NCI-H2029 (cell line): ENCODE measurements around the gene INPP4A.

Experiments used
- DNase-seq: peaks from one replicate; lab custom pipeline; 2025; lab: John Stamatoyannopoulos, UW

Gene INPP4A

DNA sequence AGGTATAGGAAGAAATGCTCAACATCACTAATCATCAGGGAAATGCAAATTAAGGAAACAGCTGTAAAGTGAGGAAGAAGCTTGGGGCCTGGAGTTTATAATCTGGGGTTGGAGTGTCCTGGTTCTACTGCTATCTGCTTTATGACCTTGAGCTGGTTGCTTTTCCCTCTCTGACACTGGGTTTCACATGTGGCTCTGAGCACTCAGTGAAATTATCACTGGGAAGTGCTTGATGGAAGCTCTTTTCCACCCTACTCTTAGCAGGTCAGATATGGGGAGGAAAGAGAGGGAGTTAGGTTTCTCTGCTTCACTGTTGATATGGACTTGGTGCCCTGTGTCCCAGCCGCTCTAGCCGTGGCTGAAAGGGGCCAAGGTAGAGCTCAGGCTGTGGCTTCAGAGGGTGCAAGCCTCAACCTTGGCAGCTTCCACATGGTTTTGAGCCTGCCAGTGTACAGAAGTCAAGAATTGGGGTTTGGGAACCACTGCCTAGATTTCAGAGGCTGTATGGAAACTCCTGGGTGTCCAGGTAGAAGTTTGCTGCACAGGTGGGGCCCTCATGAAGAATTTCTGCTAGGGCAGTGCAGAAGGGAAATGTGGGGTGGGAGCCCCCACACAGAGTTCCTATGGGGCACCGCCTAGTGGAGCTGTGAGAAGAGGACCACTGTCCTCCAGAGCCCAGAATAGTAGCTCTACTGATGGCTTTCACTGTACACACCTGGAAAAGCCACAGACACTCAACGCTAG lies 52.3 kb downstream of the INPP4A start:
- no peak for DNase-seq

- no peak for DNase-seq
Measured at GRCh38 chr2:98498703-98499440, 54.2 kb downstream of the INPP4A start.

GRCh38 chr2:98500561-98500960 lies 55.9 kb downstream of the INPP4A start:
- DNase-seq = no peak

GRCh38 chr2:98501223-98501622 lies 56.6 kb downstream of the INPP4A start:
- DNase-seq = no peak

- DNase-seq = no peak
Measured at GRCh38 chr2:98501876-98502275, 57.2 kb downstream of the INPP4A start.

DNA sequence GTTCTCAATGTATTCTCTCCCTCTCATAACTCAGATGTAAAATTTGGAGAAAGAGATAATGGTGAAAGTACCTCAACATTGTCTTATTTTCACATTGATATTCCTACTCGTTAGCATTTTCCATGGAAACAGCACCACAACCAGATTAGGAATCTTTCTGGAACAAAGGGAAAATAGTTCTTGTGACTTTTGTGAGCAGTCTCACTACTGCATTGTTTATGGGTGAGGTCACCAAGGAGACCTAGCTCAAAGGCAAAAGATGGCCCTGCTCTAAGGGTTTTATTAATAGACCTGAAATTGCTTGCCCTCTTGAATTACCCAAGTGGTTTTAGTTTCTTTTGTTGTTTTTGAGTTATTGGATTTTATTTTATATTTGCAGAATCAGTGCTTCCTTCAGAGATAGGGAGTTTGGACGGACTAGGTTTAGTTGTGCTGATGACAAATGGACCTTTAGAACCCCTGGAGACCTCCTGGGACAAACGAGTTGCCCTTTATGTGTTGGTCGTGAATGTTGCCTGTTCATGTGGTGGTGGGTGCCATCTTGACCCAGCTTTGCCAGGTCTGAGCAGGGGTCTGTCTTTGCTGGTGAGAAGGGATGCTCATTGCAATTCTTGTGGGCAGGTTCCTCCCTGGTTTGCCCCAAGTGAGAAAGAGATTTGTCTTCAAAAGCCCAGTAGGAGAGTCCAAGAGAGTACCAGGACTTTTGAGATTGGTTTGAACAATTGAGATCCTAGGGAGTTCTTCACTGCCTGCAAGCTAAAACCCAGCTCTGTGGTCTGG lies 58.1 kb downstream of the INPP4A start:
- DNase-seq = no peak

DNA sequence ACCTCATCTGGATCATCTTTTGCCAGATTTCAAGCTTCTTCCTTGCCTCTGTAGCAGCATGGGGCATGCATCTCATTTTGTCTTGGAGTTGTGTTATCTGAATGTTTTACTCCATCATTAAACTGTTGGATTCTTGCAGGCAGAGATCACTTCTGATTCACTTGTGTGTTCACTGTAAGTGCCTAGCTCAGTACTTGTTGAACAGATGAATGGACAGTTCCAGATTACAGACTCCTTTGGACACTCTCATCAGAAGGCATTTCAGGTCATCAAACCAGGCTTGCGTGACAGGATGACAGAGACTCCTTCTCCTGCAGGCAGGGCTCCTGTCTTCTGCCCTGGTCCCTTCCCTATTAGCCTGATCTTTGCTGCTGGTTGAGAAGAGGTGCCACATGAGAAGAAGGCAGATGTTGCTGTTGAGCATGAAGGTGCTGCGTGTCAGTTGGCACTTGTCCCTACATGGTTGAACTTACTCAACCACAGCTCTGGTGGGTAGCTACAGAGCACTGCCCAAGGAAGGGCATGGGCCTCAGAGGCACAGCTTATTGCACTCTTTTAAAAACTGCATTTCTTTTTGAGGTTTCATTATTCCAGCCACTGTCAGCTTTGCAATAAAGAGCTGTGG lies 58.9 kb downstream of the INPP4A start:
- DNase-seq = no peak

DNA sequence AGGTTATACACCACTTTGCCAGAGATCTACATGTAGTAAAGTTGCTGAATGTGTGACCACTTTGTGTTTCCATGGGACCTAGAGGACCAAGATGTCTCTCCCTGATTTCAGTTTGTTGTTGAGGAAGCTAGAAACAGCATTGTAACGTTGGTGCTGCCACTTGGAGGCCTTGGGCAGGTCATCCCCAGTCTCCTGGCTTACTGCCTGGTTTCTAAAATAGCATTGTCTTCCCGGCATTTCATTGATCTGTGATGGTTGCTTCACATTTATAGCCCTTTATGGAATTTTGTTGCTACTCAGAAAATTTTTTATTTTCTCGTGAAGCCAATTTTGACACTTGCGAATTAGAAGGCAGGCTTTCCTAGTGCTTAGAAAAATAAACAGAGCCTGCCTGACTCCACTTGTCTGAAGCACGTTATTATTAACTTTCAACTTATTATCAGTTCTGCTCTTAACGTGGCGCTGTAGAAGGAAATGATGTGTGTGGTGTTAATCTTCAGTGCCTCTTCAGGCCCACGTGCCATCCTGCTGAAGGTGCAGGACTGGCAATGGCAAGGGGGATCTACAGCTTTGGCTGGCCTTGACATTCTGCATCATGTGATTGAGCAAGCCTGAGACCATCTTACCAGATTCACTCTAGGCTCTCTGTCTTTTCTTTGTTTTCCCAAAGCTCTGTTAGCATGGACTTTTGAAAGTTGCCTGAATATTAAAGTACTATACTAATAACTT lies 59.9 kb downstream of the INPP4A start:
- no peak for DNase-seq

GRCh38 chr2:98505311-98505808 lies 60.7 kb downstream of the INPP4A start:
- peak; percentile 17 for DNase-seq

GRCh38 chr2:98505971-98506664 lies 61.5 kb downstream of the INPP4A start:
- no peak for DNase-seq

DNA sequence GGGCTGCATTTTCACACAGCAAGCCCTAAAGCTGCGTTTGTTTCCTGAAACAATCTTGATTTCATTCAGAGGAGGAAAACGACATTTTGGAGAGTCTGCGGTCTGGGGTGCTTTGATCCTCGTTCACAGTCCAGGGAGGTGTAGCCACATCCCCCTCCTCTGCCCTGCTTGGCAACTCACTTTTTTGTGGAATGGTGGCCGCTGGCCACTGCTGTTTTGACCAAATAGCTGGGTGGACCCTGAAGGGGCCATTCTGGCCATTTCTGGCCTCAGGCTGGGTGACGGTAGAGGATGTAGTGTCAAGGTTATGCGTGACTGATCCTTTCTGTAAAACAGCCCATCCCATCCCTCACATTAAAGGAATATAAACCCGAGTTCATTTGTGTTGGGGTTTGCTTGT lies 62.2 kb downstream of the INPP4A start:
- DNase-seq = no peak

DNA sequence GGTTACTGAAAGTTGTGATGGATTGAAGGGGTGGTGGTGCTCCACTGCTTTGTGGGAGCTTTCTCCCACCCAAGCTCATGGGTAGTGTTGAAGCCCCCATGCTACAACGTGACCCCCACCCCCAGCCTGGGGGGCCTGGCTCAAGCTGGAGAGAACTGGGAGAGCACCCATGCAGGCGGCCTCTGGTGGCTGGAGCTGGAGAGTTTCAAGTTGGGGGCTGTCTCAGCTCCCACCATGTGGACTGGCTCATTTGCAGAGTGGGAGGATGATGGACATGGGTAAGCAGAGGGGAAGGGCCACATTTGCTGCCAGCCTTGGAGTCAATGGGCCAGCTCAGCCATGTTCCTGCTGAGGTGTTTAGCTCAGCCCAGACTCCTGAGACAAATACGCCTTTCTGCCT lies 62.8 kb downstream of the INPP4A start:
- DNase-seq = no peak

- no peak for DNase-seq
Measured at GRCh38 chr2:98507891-98508708, 63.4 kb downstream of the INPP4A start.

- no peak for DNase-seq
Measured at GRCh38 chr2:98508709-98509066, 64.0 kb downstream of the INPP4A start.

DNA sequence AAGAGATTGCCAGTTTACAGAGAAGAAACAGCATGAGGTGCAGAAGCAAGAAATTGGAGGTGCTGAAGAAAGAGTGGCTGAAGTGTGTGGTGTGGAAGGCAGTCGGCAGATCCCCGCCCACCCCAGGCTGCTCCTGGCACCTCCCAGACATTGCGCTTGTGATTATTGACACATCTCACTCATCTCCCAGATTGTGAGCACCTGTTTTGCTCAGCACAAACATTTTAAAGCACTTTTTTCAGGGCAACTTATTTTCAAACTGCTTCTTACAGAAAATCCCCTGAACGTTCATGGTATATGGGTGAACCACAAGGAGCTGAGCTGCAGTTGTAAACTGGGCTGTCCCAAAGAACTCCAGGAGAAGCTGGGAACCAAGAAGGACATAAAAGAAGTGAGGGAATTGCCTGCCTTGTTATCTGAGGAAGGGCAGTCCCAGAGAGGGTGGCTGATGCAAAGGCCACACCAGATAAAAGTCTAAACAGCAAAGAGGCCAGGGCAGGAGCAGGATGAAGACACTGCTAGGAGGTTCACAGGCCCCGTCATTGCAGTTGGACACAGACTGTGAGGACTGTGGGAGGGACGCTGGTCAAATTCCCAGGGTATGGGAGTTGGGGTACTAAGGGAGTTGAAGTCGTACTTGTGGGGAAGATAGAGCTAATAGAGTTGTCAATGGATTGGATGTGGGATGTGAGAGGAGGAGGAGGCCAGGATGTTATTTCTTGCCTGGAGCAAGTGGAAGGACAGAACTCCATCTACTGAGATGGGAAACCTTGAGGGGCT lies 65.1 kb downstream of the INPP4A start:
- no peak for DNase-seq

DNA sequence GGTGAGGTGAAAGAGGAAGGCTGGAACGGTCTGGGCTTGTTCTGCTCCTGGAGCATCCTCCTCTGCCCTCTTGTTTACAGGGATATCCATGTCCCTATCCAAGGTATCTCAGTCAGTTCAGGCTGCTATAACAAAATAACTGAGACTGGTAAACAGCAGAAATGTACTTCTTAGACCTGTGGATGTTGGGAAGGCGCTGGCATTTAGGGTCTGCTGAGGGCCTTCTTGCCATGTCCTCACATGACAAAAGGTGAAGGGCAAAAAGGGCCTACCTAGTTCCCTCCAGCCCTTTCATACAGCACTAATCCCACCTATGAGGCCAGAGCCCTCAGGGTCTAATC lies 65.6 kb downstream of the INPP4A start:
- DNase-seq = no peak

- no peak for DNase-seq
Measured at GRCh38 chr2:98511981-98512380, 67.3 kb downstream of the INPP4A start.

- no peak for DNase-seq
Measured at GRCh38 chr2:98512699-98513098, 68.0 kb downstream of the INPP4A start.

DNA sequence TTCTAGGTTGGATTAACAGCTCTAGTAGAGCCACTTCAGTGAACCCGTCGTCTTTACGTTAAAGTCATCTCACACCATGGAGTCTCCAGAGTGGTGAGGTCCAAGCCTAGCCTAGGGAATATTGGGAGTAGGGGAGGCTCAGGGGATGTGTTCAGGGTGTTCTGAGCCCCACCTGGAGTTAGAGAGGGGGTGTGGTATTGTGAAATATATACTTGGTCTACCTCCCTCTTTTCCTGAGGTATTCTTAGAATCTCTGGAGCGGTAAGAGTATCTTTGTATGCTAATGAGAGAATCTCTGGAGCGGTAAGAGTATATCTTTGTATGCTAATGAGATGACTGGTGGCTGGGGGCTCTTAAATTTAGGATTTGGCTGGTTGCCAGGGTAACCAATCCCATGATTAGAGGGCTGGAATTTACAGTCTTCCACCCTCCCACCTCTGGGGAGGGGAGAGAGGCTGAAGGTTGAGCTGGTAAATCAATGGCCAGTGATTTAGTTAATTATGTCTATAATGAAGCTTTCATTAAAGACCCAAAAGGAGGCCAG lies 69.5 kb downstream of the INPP4A start:
- DNase-seq = no peak
